ENCODE measurements around the gene CAMTA1. TPM values are rescaled to one million over a fixed set of nuclear protein-coding genes. Genes with fewer than 3 reads are reported as not detected.
A peak's percentile ranks its signal among the peaks of the same experiment; 100 is the strongest.

Gene CAMTA1
- total RNA-seq, 1 donor from 2014 or later = 47.9 TPM

GRCh38 chr1:7578206-7578605 lies 793.0 kb downstream of the CAMTA1 start:
- Histone ChIP-seq H3K36me3 (no peaks in the 10 kb centered on the region), H3K27me3 (ENCODE audit: low read depth) (no peaks in the 10 kb centered on the region), H3K27ac (no peak overlapping the region), H3K9me3 (no peaks in the 10 kb centered on the region), H3K4me1 (peaks cover 24% of the 10 kb centered on the region), H3K4me3 (no peak overlapping the region)
- no peak for TF ChIP-seq CTCF (IDR thresholded peaks at IDR 0.05)
- intact Hi-C loops (cut with DNase I) = no loop called here
- ATAC-seq (no peak), DNase-seq (peak; percentile 34)

- DNase-seq (no peak), ATAC-seq (no peak)
- intact Hi-C loops (cut with DNase I) = no loop called here
- Histone ChIP-seq H3K36me3 (no peaks in the 10 kb centered on the region), H3K27ac (no peak overlapping the region), H3K9me3 (no peaks in the 10 kb centered on the region), H3K4me3 (no peak overlapping the region), H3K27me3 (ENCODE audit: low read depth) (no peaks in the 10 kb centered on the region), H3K4me1 (peaks cover 16% of the 10 kb centered on the region)
- no peak for TF ChIP-seq CTCF (IDR thresholded peaks at IDR 0.05)
Observed at GRCh38 chr1:7579016-7579415, 793.8 kb downstream of the CAMTA1 start.

GRCh38 chr1:7579831-7580804 lies 794.9 kb downstream of the CAMTA1 start:
- no peak for TF ChIP-seq CTCF (IDR thresholded peaks at IDR 0.05)
- ATAC-seq (no peak), DNase-seq (peak; percentile 29)
- intact Hi-C loops (cut with DNase I) = no loop called here
- no peaks in the 10 kb centered on the region for H3K36me3 ChIP-seq
- peaks cover 4% of the 10 kb centered on the region for H3K4me1 ChIP-seq
- no peaks in the 10 kb centered on the region for H3K27me3 ChIP-seq (ENCODE audit: low read depth)
- H3K27ac ChIP-seq = no peak overlapping the region
- H3K9me3 ChIP-seq = no peaks in the 10 kb centered on the region
- H3K4me3 ChIP-seq = no peak overlapping the region

GRCh38 chr1:7580923-7581753 lies 795.9 kb downstream of the CAMTA1 start:
- intact Hi-C loops (cut with DNase I) = no loop called here

More at GRCh38 chr1:7580923-7581753, 795.9 kb downstream of the CAMTA1 start:
- Histone ChIP-seq H3K9me3 (no peaks in the 10 kb centered on the region), H3K27me3 (ENCODE audit: low read depth) (no peaks in the 10 kb centered on the region), H3K36me3 (no peaks in the 10 kb centered on the region), H3K4me3 (no peak overlapping the region), H3K27ac (no peak overlapping the region), H3K4me1 (no peaks in the 10 kb centered on the region)
- DNase-seq (peak; percentile 36), ATAC-seq (no peak)
- no peak for TF ChIP-seq CTCF (IDR thresholded peaks at IDR 0.05)

Measured in lower lobe of right lung (tissue), 2 donors.